ENCODE measurements around the gene SLC10A2.
"Not testable (repeated sequence)": the region's sequence is repeated elsewhere in the genome, so short reads cannot be mapped to it uniquely, and the experiment has no call there.

The SLC10A2 gene

DNA sequence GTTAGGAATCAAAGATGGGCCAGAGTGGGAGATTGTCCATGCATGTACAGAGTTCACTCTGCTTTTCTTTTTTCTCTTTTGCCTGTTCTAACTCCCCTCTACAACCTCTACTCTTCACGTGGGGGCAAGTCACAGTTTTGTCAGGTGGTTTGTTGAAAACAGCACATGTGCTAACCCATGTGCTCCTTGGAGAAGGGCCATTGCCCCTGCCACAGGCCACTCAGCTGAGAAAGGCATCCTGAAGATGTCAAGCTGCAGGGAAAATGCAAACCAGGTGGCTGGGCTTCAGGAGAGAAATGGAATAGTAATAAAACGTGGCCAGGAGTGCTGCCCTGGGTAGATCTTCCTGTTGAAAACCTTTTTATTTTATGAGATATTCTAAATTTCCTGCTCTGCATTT is 35.3 kb upstream of the SLC10A2 start:
- TF ChIP-seq, protein P1, sequence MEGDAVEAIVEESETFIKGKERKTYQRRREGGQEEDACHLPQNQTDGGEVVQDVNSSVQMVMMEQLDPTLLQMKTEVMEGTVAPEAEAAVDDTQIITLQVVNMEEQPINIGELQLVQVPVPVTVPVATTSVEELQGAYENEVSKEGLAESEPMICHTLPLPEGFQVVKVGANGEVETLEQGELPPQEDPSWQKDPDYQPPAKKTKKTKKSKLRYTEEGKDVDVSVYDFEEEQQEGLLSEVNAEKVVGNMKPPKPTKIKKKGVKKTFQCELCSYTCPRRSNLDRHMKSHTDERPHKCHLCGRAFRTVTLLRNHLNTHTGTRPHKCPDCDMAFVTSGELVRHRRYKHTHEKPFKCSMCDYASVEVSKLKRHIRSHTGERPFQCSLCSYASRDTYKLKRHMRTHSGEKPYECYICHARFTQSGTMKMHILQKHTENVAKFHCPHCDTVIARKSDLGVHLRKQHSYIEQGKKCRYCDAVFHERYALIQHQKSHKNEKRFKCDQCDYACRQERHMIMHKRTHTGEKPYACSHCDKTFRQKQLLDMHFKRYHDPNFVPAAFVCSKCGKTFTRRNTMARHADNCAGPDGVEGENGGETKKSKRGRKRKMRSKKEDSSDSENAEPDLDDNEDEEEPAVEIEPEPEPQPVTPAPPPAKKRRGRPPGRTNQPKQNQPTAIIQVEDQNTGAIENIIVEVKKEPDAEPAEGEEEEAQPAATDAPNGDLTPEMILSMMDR (IDR thresholded peaks at IDR 0.05; ENCODE audit: low read depth, low read length) = no peak
- Histone ChIP-seq H3K27me3 (ENCODE audit: insufficient read depth, low read depth, severe bottlenecking) (no peaks in the 10 kb centered on the region), H3K27ac (no peak overlapping the region), H3K9me3 (ENCODE audit: severe bottlenecking) (no peaks in the 10 kb centered on the region), H3K4me3 (ENCODE audit: low read depth, low read length) (no peak overlapping the region), H3K36me3 (no peaks in the 10 kb centered on the region)
- no peak for DNase-seq

DNA sequence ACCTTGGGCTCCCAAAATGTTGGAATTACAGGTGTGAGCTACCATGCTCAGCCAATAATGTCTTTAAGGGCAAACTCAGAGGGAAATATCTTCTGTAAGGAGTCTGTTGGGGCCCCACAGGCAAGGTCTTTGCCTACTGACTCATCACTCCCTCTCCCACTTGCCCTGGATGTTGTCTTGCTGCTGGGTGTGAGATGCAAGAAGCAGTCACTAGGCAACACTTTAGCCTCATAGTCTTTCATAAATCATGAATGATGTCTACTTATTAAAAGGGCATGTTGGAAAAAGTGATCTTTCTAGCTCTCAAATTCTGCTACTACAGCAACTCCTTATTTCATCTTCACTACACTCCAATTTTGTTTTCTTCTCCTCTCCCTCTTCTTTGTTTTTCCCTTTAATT is 34.6 kb upstream of the SLC10A2 start:
- DNase-seq = no peak

DNA sequence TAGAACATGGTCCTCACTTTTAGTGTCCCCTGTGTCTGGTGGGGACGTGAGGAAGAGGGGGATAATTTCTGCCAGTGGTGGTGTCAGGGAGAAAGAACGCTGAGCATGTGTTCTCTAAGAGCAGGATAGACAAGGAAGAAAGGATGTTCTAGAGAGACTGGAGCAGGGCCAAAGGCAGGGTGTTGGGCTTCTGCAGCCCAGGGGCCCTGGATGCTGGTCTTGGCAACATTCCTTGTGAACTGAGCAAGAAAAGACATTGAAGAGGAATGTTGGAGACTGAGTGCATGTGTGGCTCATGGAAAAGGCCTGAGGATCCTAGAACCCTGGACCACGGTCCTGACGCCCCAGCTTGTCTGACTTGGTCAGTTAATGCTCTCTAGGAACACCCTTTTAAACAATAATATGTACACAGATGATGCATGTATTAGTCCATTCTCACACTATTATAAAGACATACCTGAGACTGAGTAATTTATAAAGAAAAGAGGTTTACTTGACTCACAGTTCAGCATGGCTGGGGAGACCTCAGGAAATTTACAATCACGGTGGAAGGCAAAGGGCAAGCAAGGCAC is 33.6 kb upstream of the SLC10A2 start:
- Histone ChIP-seq H3K36me3 (no peaks in the 10 kb centered on the region), H3K27ac (no peak overlapping the region), H3K4me3 (ENCODE audit: low read depth, low read length) (no peak overlapping the region), H3K27me3 (ENCODE audit: insufficient read depth, low read depth, severe bottlenecking) (no peaks in the 10 kb centered on the region), H3K9me3 (ENCODE audit: severe bottlenecking) (no peaks in the 10 kb centered on the region)
- TF ChIP-seq, protein P1 (IDR thresholded peaks at IDR 0.05; ENCODE audit: low read depth, low read length) = no peak
- DNase-seq = no peak

More for the DNA sequence above, 34.6 kb upstream of the SLC10A2 start:
- Histone ChIP-seq H3K27ac (no peak overlapping the region), H3K4me3 (ENCODE audit: low read depth, low read length) (no peak overlapping the region), H3K27me3 (ENCODE audit: insufficient read depth, low read depth, severe bottlenecking) (no peaks in the 10 kb centered on the region), H3K36me3 (no peaks in the 10 kb centered on the region), H3K9me3 (ENCODE audit: severe bottlenecking) (no peaks in the 10 kb centered on the region)
- TF ChIP-seq, protein P1 (IDR thresholded peaks at IDR 0.05; ENCODE audit: low read depth, low read length) = no peak

DNA sequence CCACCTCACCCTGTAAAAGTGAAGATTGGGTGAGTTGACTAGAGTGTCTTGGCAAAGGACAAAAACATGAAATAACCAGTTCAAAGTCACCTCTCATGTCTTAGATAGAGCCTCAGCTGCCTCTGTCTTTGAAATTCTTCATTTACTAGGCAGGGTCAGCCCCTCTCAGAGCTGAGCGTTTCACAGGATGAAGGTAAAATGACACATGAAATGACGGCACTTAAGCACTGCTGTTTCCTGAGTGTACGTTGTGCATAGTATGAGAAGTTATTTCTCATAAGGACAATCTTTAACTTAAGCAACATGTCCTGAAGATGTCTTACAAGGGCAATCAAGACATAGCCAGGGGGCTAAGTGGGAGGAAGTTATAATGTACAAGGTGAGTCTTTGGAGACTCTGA is 32.3 kb upstream of the SLC10A2 start:
- no peaks in the 10 kb centered on the region for H3K36me3 ChIP-seq
- H3K27me3 ChIP-seq (ENCODE audit: insufficient read depth, low read depth, severe bottlenecking) = no peaks in the 10 kb centered on the region
- no peak overlapping the region for H3K4me3 ChIP-seq (ENCODE audit: low read depth, low read length)
- no peak for DNase-seq
- TF ChIP-seq, protein P1 (IDR thresholded peaks at IDR 0.05; ENCODE audit: low read depth, low read length) = no peak
- no peak overlapping the region for H3K27ac ChIP-seq
- H3K9me3 ChIP-seq (ENCODE audit: severe bottlenecking) = peaks cover 5% of the 10 kb centered on the region

DNA sequence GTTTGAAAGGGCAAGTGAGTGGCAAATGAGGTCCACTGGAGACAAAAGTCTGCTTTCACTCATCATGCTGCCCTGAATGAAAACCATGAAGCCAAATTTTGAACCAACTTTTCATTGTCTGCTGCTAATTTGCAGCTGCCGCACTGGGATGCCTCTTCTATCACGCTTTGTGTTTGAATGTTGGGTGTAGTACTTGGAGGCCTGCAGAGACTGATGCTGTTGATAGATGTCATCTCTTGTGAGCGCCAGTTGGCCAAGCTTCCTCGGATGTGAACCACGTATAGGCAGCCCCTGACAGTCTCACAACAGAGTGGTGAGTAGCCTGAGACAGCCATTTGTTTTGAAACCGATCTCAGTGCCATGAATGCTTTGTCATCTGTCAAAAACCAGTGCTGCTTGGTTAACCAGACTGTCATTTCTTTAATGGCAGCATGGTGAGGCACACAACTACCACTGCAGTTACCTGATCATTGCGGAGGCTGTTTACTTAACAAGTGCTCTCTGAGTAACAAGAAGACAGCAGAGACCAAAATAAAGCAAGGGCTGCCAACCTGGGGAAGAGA is 31.2 kb upstream of the SLC10A2 start:
- TF ChIP-seq, protein P1 (IDR thresholded peaks at IDR 0.05; ENCODE audit: low read depth, low read length) = no peak
- H3K27me3 ChIP-seq (ENCODE audit: insufficient read depth, low read depth, severe bottlenecking) = no peaks in the 10 kb centered on the region
- H3K36me3 ChIP-seq = no peaks in the 10 kb centered on the region
- no peak overlapping the region for H3K4me3 ChIP-seq (ENCODE audit: low read depth, low read length)
- peaks cover 16% of the 10 kb centered on the region for H3K9me3 ChIP-seq (ENCODE audit: severe bottlenecking)
- no peak overlapping the region for H3K27ac ChIP-seq
- DNase-seq = no peak

DNA sequence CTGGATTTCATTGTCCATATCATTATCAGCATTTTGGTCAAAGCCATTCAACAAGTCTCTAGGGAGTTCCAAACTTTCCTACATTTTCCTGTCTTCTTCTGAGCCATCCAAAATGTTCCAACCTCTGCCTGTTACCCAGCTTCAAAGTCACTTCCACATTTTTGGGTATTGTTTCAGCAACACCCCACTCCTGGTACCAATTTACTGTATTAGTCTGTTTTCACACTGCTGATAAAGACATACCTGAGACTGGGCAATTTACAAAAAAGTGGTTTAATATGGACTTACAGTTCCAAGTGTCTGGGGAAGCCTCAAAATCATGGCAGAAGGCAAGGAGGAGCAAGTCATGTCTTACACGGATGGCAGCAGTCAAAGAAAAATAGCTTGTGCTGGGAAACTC is 27.4 kb upstream of the SLC10A2 start:
- DNase-seq; H3K27me3 ChIP-seq (ENCODE audit: insufficient read depth, low read depth, severe bottlenecking); H3K36me3 ChIP-seq; H3K4me3 ChIP-seq (ENCODE audit: low read depth, low read length); H3K27ac ChIP-seq: not testable (repeated sequence)
- H3K9me3 ChIP-seq (ENCODE audit: severe bottlenecking) = peaks cover 21% of the 10 kb centered on the region

All from WERI-Rb-1 (cell line).